K562 (cell line): ENCODE results near the gene NRCAM. TPM values are rescaled to one million over a fixed set of nuclear protein-coding genes. Genes with fewer than 3 reads are reported as not detected.

Experiments
- ARID1B ChIP-seq: fragments of 450-650 bp; IDR thresholded peaks from 2 replicates; pipeline ENCODE4 v1.6.1; 2016; ENCODE audit warnings: antibody characterized with exemption, mild to moderate bottlenecking, inconsistent platforms
- BCOR ChIP-seq: fragments of 450-650 bp; IDR thresholded peaks from 2 replicates; pipeline ENCODE4 v1.6.1; 2016
- CBX2 ChIP-seq: fragments of 200-600 bp; sonication (generic); IDR thresholded peaks from one replicate; pipeline ENCODE4 v1.6.1; 2012; ENCODE audit warnings: mild to moderate bottlenecking, low read length, inconsistent platforms; ENCODE audit not compliant: insufficient read depth, poor library complexity, severe bottlenecking
- CUX1 ChIP-seq: fragments of 200-800 bp; sonication (Bioruptor generic); IDR thresholded peaks from 2 replicates; pipeline ENCODE4 v1.6.1; 2016; ENCODE audit warnings: missing genetic modification characterization, missing compliant biosample characterization
- DPF2 ChIP-seq: fragments of 450-650 bp; IDR thresholded peaks from 2 replicates; pipeline ENCODE4 v1.6.1; 2016
- KAT2B ChIP-seq: IDR thresholded peaks from one replicate; pipeline ENCODE4 v1.6.1; 2012; ENCODE audit warnings: low read depth, mild to moderate bottlenecking, control low read depth, inconsistent platforms, low read length, moderate library complexity
- MCM5 ChIP-seq: fragments of 450-650 bp; IDR thresholded peaks from 2 replicates; pipeline ENCODE4 v1.6.1; 2016; ENCODE audit warnings: low read depth
- MEIS2 ChIP-seq: fragments of 450-650 bp; IDR thresholded peaks from 2 replicates; pipeline ENCODE4 v1.6.1; 2014; ENCODE audit warnings: mild to moderate bottlenecking; ENCODE audit not compliant: partially characterized antibody
- MYC ChIP-seq, 2 experiments: fragments of 250-450 bp in 1 of 2; sonication (Bioruptor Pico) in 1 of 2; IDR thresholded peaks; 2 replicates each; pipeline versions ENCODE4 v1.5.1 to v1.6.1; 2012 to 2021; ENCODE audit warnings: low read depth in 2 of 2, borderline replicate concordance in 1 of 2, improper control_type of control experiment in 1 of 2, low read length in 1 of 2, mild to moderate bottlenecking in 1 of 2, moderate library complexity in 1 of 2
- MYNN ChIP-seq, 2 experiments: sonication (generic); formaldehyde crosslinking in 1 of 2; IDR thresholded peaks; 2 replicates each; pipeline versions ENCODE4 v1.5.0 to v1.6.1; 2016 to 2020; ENCODE audit warnings: antibody characterized with exemption in 1 of 2, missing genetic modification reagents in 1 of 2
- PHB ChIP-seq: fragments of 250-450 bp; sonication (Bioruptor Pico); IDR thresholded peaks from 2 replicates; pipeline ENCODE4 v1.5.0; 2021
- SMAD1 ChIP-seq: fragments of 150-350 bp; IDR thresholded peaks from 2 replicates; pipeline ENCODE4 v1.6.1; 2014; ENCODE audit warnings: low read length, low read depth; ENCODE audit not compliant: partially characterized antibody
- STAT5B ChIP-seq: fragments of 250-450 bp; sonication (Bioruptor Pico); IDR thresholded peaks from 2 replicates; pipeline ENCODE4 v1.8.0; 2021; ENCODE audit warnings: mild to moderate bottlenecking, inconsistent platforms
- ZNF146 ChIP-seq: IDR thresholded peaks from one replicate; pipeline ENCODE4 v1.6.1; 2018; ENCODE audit warnings: missing compliant biosample characterization; ENCODE audit not compliant: unreplicated experiment
- ZNF584 ChIP-seq: fragments of 200-800 bp; sonication (Bioruptor generic); IDR thresholded peaks from 2 replicates; pipeline ENCODE4 v1.6.1; 2016; ENCODE audit warnings: low read depth, mild to moderate bottlenecking, missing genetic modification characterization, missing compliant biosample characterization
- polyA plus RNA-seq, 8 experiments: library from polyadenylated mRNA; depleted of rRNA in 4 of 8; stranded (reverse) in 5 of 8; unstranded in 3 of 8; fragments of >200 nt; fragmentation: Nextera tagmentation in 2 of 8; fragmentation: Illumina TruSeq in 1 of 8; extraction: Ambion mirVana in 2 of 8; extraction: Trizol in 1 of 8; gene quantifications; 2 replicates each; pipeline versions ENCODE4 v1.2.1 to v1.2.3, GENCODE V29; 2011 to 2014; ENCODE audit warnings: inconsistent platforms in 1 of 8, missing spikeins in 1 of 8
- total RNA-seq, 7 experiments: library from RNA; depleted of rRNA in 6 of 7; stranded (reverse); fragments of >200 nt in 6 of 7; fragmentation: Illumina TruSeq in 2 of 7; extraction: Trizol in 2 of 7; gene quantifications; 2 replicates each; pipeline versions ENCODE4 v1.2.1 to v1.2.3, GENCODE V29; 2011 to 2021; ENCODE audit warnings: low replicate concordance in 1 of 7
- TF ChIP-seq, protein P1 (sequence below): sonication (generic); formaldehyde crosslinking; IDR thresholded peaks from 2 replicates; pipeline ENCODE4 v1.8.0; 2022; ENCODE audit warnings: mild to moderate bottlenecking, missing genetic modification reagents
- TF ChIP-seq, protein P2 (sequence below): fragments of 450-650 bp; IDR thresholded peaks from 2 replicates; pipeline ENCODE4 v1.6.1; 2017; ENCODE audit warnings: mild to moderate bottlenecking, moderate library complexity
- TF ChIP-seq, protein P3 (sequence below): sonication (generic); formaldehyde crosslinking; IDR thresholded peaks from 2 replicates; pipeline ENCODE4 v1.8.0; 2022; ENCODE audit warnings: mild to moderate bottlenecking, missing genetic modification reagents

Gene NRCAM
- total and polyA plus RNA-seq, 9 of the 15 experiments (the other 6 are each of a cell fraction or from before 2014, with no cell fraction given) = 0.03 to 0.54 (median 0.12) TPM; not detected in 1

DNA sequence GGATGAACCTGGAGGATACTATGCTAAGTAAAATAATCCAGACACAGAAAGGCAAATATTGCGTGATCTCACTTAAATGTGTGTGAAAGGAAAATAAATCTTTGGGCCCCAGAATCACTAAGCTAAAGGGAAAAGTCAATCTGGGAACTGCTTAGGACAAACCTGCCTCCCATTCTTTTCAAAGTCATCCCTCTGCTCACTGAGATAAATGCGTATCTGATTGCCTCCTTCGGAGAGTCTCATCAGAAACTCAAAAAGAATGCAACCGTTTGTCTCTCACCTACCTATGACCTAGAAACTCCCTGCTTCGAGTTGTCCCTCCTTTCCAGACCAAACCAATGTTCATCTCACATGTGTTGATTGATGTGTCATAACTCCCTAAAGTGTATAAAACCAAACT is 286.0 kb downstream of the NRCAM start (continued):
- TF ChIP-seq CUX1 (CRISPR knock-in tag) (no peak), PHB (CRISPR knock-in tag) (no peak), KAT2B (no peak), MCM5 (no peak), STAT5B (CRISPR knock-in tag) (no peak), ZNF146 (CRISPR knock-in tag) (no peak), DPF2 (peak; percentile 31; the same call in 1 of the 2 replicates), MEIS2 (peak; percentile 38), MYNN (IDR thresholded peaks at IDR 0.05) (no peak), MYNN (CRISPR knock-in tag; IDR thresholded peaks at IDR 0.05) (no peak), MYC (IDR thresholded peaks at IDR 0.05; ENCODE audit: low read depth, low read length) (no peak), MYC (CRISPR knock-in tag; IDR thresholded peaks at IDR 0.05; ENCODE audit: borderline replicate concordance, low read depth) (no peak), CBX2 (no peak), SMAD1 (no peak), ARID1B (peak; percentile 38; the same call in 1 of the 2 replicates), BCOR (no peak), ZNF584 (no peak)
- TF ChIP-seq, protein P1, sequence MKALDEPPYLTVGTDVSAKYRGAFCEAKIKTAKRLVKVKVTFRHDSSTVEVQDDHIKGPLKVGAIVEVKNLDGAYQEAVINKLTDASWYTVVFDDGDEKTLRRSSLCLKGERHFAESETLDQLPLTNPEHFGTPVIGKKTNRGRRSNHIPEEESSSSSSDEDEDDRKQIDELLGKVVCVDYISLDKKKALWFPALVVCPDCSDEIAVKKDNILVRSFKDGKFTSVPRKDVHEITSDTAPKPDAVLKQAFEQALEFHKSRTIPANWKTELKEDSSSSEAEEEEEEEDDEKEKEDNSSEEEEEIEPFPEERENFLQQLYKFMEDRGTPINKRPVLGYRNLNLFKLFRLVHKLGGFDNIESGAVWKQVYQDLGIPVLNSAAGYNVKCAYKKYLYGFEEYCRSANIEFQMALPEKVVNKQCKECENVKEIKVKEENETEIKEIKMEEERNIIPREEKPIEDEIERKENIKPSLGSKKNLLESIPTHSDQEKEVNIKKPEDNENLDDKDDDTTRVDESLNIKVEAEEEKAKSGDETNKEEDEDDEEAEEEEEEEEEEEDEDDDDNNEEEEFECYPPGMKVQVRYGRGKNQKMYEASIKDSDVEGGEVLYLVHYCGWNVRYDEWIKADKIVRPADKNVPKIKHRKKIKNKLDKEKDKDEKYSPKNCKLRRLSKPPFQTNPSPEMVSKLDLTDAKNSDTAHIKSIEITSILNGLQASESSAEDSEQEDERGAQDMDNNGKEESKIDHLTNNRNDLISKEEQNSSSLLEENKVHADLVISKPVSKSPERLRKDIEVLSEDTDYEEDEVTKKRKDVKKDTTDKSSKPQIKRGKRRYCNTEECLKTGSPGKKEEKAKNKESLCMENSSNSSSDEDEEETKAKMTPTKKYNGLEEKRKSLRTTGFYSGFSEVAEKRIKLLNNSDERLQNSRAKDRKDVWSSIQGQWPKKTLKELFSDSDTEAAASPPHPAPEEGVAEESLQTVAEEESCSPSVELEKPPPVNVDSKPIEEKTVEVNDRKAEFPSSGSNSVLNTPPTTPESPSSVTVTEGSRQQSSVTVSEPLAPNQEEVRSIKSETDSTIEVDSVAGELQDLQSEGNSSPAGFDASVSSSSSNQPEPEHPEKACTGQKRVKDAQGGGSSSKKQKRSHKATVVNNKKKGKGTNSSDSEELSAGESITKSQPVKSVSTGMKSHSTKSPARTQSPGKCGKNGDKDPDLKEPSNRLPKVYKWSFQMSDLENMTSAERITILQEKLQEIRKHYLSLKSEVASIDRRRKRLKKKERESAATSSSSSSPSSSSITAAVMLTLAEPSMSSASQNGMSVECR (CRISPR knock-in tag) = no peak
- TF ChIP-seq, protein P2, sequence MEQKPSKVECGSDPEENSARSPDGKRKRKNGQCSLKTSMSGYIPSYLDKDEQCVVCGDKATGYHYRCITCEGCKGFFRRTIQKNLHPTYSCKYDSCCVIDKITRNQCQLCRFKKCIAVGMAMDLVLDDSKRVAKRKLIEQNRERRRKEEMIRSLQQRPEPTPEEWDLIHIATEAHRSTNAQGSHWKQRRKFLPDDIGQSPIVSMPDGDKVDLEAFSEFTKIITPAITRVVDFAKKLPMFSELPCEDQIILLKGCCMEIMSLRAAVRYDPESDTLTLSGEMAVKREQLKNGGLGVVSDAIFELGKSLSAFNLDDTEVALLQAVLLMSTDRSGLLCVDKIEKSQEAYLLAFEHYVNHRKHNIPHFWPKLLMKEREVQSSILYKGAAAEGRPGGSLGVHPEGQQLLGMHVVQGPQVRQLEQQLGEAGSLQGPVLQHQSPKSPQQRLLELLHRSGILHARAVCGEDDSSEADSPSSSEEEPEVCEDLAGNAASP = no peak
- TF ChIP-seq, protein P3, sequence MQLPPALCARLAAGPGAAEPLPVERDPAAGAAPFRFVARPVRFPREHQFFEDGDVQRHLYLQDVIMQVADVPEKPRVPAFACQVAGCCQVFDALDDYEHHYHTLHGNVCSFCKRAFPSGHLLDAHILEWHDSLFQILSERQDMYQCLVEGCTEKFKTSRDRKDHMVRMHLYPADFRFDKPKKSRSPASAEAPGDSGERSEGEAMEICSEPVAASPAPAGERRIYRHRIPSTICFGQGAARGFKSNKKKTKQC (CRISPR knock-in tag) = no peak
